ENCODE results near the gene KRAS. TPM values are rescaled to one million over a fixed set of nuclear protein-coding genes. Genes with fewer than 3 reads are reported as not detected.

Gene KRAS
- total RNA-seq, 1 experiment from 2014 or later = 6.2 TPM

GRCh38 chr12:25266497-25266896 lies 15.8 kb upstream of the KRAS start:
- Histone ChIP-seq H4K20me1 (ENCODE audit: low read length) (no peaks in the 10 kb centered on the region), H3K79me2 (ENCODE audit: low read length) (no peaks in the 10 kb centered on the region), H3K9me3 (ENCODE audit: low read length) (no peaks in the 10 kb centered on the region), H3K4me3 (ENCODE audit: low read length) (no peak overlapping the region), H3K4me1 (ENCODE audit: insufficient read depth, low read length) (no peaks in the 10 kb centered on the region), H2AFZ (ENCODE audit: low read length) (no peak overlapping the region), H3K4me2 (ENCODE audit: low read length) (no peak overlapping the region), H3K9ac (ENCODE audit: low read length) (no peak overlapping the region), H3K27ac (ENCODE audit: low read length) (no peak overlapping the region), H3K27me3 (ENCODE audit: low read length) (peaks cover 14% of the 10 kb centered on the region), H3F3A (ENCODE audit: low read length, unreplicated experiment) (no peaks in the 10 kb centered on the region), H3K36me3 (ENCODE audit: low read depth, low read length) (no peaks in the 10 kb centered on the region), H3K9me2 (replicated peaks; ENCODE audit: low read length) (0 out of 2 replicates have a peak, but pooled peaks cover 3% of the 10 kb centered on the region)
- ChIA-PET CTCF (no interaction called here), POLR2A (ENCODE audit: unreplicated experiment) (no interaction called here)
- BruUV-seq (replicated peaks) = no TSS peak
- TF ChIP-seq EZH2phosphoT487 (IDR thresholded peaks at IDR 0.05; ENCODE audit: borderline replicate concordance, low read length) = no peak
- TF ChIP-seq EZH2 (IDR thresholded peaks at IDR 0.05; ENCODE audit: low read length, unreplicated experiment) = no peak
- no peak for TF ChIP-seq CTCF (conservative IDR thresholded peaks at IDR 0.05; ENCODE audit: low read depth, low read length)
- DNase-seq = no peak
- intact Hi-C loops (cut with micrococcal nuclease) = no loop called here
- ATAC-seq = no peak

- no peaks in the 10 kb centered on the region for H4K20me1 ChIP-seq (ENCODE audit: low read length)
- no peak overlapping the region for H3K4me3 ChIP-seq (ENCODE audit: low read length)
- no peaks in the 10 kb centered on the region for H3K9me3 ChIP-seq (ENCODE audit: low read length)
- BruUV-seq (replicated peaks) = no TSS peak
- intact Hi-C loops (cut with micrococcal nuclease) = no loop called here
- no peak for ATAC-seq
- no peaks in the 10 kb centered on the region for H3K4me1 ChIP-seq (ENCODE audit: insufficient read depth, low read length)
- H2AFZ ChIP-seq (ENCODE audit: low read length) = no peak overlapping the region
- ChIA-PET CTCF (no interaction called here), POLR2A (ENCODE audit: unreplicated experiment) (no interaction called here)
- DNase-seq = no peak
- H3K36me3 ChIP-seq (ENCODE audit: low read depth, low read length) = no peaks in the 10 kb centered on the region
- no peak overlapping the region for H3K9ac ChIP-seq (ENCODE audit: low read length)
- no peaks in the 10 kb centered on the region for H3K9me2 ChIP-seq (replicated peaks; ENCODE audit: low read length)
- H3K4me2 ChIP-seq (ENCODE audit: low read length) = no peak overlapping the region
- peaks cover 19% of the 10 kb centered on the region for H3K27me3 ChIP-seq (ENCODE audit: low read length)
- no peak overlapping the region for H3K27ac ChIP-seq (ENCODE audit: low read length)
- TF ChIP-seq EZH2phosphoT487 (IDR thresholded peaks at IDR 0.05; ENCODE audit: borderline replicate concordance, low read length) (no peak), CTCF (conservative IDR thresholded peaks at IDR 0.05; ENCODE audit: low read depth, low read length) (no peak), EZH2 (IDR thresholded peaks at IDR 0.05; ENCODE audit: low read length, unreplicated experiment) (no peak)
- H3K79me2 ChIP-seq (ENCODE audit: low read length) = no peaks in the 10 kb centered on the region
- H3F3A ChIP-seq (ENCODE audit: low read length, unreplicated experiment) = no peaks in the 10 kb centered on the region
Measured at GRCh38 chr12:25264862-25265261, 14.1 kb upstream of the KRAS start.

GRCh38 chr12:25264114-25264513 lies 13.4 kb upstream of the KRAS start:
- H3F3A ChIP-seq (ENCODE audit: low read length, unreplicated experiment) = no peaks in the 10 kb centered on the region
- POLR2A ChIA-PET (ENCODE audit: unreplicated experiment) = no interaction called here

More at GRCh38 chr12:25264114-25264513, 13.4 kb upstream of the KRAS start:
- CTCF ChIA-PET = no interaction called here
- Histone ChIP-seq H3K27ac (ENCODE audit: low read length) (no peak overlapping the region), H4K20me1 (ENCODE audit: low read length) (no peaks in the 10 kb centered on the region), H2AFZ (ENCODE audit: low read length) (no peak overlapping the region), H3K79me2 (ENCODE audit: low read length) (no peaks in the 10 kb centered on the region), H3K4me1 (ENCODE audit: insufficient read depth, low read length) (no peaks in the 10 kb centered on the region), H3K27me3 (ENCODE audit: low read length) (peaks cover 19% of the 10 kb centered on the region), H3K9ac (ENCODE audit: low read length) (no peak overlapping the region), H3K36me3 (ENCODE audit: low read depth, low read length) (no peaks in the 10 kb centered on the region), H3K4me2 (ENCODE audit: low read length) (no peak overlapping the region), H3K9me3 (ENCODE audit: low read length) (no peaks in the 10 kb centered on the region), H3K9me2 (replicated peaks; ENCODE audit: low read length) (no peaks in the 10 kb centered on the region), H3K4me3 (ENCODE audit: low read length) (no peak overlapping the region)
- no peak for TF ChIP-seq CTCF (conservative IDR thresholded peaks at IDR 0.05; ENCODE audit: low read depth, low read length)
- no peak for TF ChIP-seq EZH2phosphoT487 (IDR thresholded peaks at IDR 0.05; ENCODE audit: borderline replicate concordance, low read length)
- TF ChIP-seq EZH2 (IDR thresholded peaks at IDR 0.05; ENCODE audit: low read length, unreplicated experiment) = no peak
- no peak for DNase-seq
- ATAC-seq = no peak
- BruUV-seq (replicated peaks) = no TSS peak
- intact Hi-C loops (cut with micrococcal nuclease) = no loop called here

Data from PC-3 (cell line).